Measurements from ENCODE around the gene TP63. TPM values are rescaled to one million over a fixed set of nuclear protein-coding genes. Genes with fewer than 3 reads are reported as not detected.

The TP63 gene
- total RNA-seq, 4 donors from 2014 or later, result 302 to 485 (median 319) TPM

DNA sequence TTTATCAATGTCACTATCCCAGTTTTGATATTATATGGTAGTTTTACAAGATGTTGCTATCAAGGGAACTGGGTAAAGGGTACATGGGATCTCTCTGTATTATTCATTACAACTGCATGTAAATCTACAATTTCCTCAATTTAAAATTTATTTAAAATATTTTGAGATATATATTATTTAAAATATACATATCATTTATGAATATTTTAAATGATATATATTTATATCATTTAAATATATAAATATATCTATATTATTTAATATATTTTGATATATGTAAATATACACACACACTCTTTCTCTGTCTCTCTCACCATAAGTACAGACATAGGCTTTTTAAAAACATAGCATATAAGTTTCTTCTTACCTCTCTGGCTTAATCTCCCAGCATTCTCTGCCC, 104.7 kb downstream of the TP63 start:
- no peak for DNase-seq (ENCODE audit: low spot score in 2 of 2)
- no peaks in the 10 kb centered on the region for H3K4me1 ChIP-seq
- H3K36me3 ChIP-seq, result no peaks in the 10 kb centered on the region
- TF ChIP-seq POLR2AphosphoS5 (IDR thresholded peaks at IDR 0.05) (no peak), POLR2A (IDR thresholded peaks at IDR 0.05) (no peak), EP300 (IDR thresholded peaks at IDR 0.05) (no peak)
- TF ChIP-seq, protein P1, sequence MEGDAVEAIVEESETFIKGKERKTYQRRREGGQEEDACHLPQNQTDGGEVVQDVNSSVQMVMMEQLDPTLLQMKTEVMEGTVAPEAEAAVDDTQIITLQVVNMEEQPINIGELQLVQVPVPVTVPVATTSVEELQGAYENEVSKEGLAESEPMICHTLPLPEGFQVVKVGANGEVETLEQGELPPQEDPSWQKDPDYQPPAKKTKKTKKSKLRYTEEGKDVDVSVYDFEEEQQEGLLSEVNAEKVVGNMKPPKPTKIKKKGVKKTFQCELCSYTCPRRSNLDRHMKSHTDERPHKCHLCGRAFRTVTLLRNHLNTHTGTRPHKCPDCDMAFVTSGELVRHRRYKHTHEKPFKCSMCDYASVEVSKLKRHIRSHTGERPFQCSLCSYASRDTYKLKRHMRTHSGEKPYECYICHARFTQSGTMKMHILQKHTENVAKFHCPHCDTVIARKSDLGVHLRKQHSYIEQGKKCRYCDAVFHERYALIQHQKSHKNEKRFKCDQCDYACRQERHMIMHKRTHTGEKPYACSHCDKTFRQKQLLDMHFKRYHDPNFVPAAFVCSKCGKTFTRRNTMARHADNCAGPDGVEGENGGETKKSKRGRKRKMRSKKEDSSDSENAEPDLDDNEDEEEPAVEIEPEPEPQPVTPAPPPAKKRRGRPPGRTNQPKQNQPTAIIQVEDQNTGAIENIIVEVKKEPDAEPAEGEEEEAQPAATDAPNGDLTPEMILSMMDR (IDR thresholded peaks at IDR 0.05), result no peak
- H3K4me3 ChIP-seq, result no peak overlapping the region
- H3K9me3 ChIP-seq, result no peaks in the 10 kb centered on the region
- H3K27me3 ChIP-seq, result no peaks in the 10 kb centered on the region
- H3K27ac ChIP-seq, result no peak overlapping the region

DNA sequence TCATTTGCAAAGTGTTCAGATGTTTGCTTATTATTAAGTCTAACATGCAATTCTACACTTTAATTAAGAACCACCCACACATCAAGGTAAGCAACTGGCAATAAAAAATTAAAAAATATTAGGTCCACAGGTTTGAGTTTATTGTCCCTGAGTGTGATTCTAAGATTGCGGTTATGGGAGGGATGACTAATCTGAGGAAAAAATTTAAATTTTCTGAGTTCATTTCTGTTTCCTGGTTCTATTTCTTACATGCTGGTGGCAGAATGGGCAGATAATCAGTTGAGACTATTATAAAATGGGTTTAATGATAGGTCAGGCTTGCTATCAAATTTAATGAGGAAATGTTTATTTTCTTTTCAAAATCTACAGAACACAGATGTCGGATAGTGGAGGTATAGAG, 105.9 kb downstream of the TP63 start:
- whole genome bisulfite sequencing, result 89% methylated on average over 2 of the region's 2 CpGs
- no peak for DNase-seq (ENCODE audit: low spot score in 2 of 2)
- TF ChIP-seq EP300 (IDR thresholded peaks at IDR 0.05), result no peak
- no peak for TF ChIP-seq POLR2A (IDR thresholded peaks at IDR 0.05)
- TF ChIP-seq, protein P1 (IDR thresholded peaks at IDR 0.05), result no peak
- TF ChIP-seq POLR2AphosphoS5 (IDR thresholded peaks at IDR 0.05), result no peak
- no peaks in the 10 kb centered on the region for H3K9me3 ChIP-seq
- no peak overlapping the region for H3K4me3 ChIP-seq
- no peak overlapping the region for H3K27ac ChIP-seq
- H3K4me1 ChIP-seq, result no peaks in the 10 kb centered on the region
- H3K36me3 ChIP-seq, result no peaks in the 10 kb centered on the region
- H3K27me3 ChIP-seq, result no peaks in the 10 kb centered on the region

DNA sequence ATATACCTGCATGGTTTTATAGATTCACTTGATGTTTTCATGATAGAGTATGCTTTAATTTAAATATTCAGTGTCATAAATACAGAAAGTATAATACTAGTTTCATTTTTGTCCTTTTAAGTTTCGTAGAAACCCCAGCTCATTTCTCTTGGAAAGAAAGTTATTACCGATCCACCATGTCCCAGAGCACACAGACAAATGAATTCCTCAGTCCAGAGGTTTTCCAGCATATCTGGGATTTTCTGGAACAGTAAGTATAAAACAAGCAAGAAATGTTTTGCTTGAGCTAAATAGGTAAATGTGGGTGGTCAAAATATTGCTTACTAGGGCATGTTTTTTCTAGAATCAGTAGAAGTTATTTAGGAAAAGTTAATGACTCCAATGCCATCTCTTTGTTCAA, 106.4 kb downstream of the TP63 start:
- WGBS, result 85% methylated on average over 2 of the region's 2 CpGs
- Histone ChIP-seq H3K9me3 (no peaks in the 10 kb centered on the region), H3K4me3 (no peak overlapping the region), H3K27ac (no peak overlapping the region), H3K27me3 (no peaks in the 10 kb centered on the region), H3K4me1 (no peaks in the 10 kb centered on the region), H3K36me3 (no peaks in the 10 kb centered on the region)
- DNase-seq (ENCODE audit: low spot score in 2 of 2), result no peak
- no peak for TF ChIP-seq EP300 (IDR thresholded peaks at IDR 0.05)
- no peak for TF ChIP-seq POLR2A (IDR thresholded peaks at IDR 0.05)
- TF ChIP-seq POLR2AphosphoS5 (IDR thresholded peaks at IDR 0.05), result no peak
- TF ChIP-seq, protein P1 (IDR thresholded peaks at IDR 0.05), result no peak

DNA sequence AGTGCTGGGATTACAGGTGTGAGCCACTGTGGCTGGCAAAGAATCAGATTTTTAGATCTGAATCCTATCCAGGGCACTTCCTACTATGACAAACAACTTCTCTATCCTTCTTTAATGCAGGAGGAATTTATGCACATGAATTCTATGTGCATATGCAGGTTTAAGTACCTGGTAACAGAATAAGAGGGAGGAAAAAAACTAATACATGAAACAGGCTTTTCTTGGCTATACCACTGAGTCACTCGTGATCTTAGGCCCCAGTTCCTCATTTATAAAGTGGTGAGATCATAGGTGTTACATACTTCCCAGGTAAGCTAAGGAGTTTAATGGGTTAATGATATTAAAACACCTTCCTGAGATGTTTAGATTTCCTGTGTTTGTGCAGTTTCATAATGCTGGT, 108.2 kb downstream of the TP63 start:
- no peak overlapping the region for H3K4me3 ChIP-seq
- no peaks in the 10 kb centered on the region for H3K9me3 ChIP-seq
- no peak for DNase-seq (ENCODE audit: low spot score in 2 of 2)
- H3K27me3 ChIP-seq, result no peaks in the 10 kb centered on the region
- no peaks in the 10 kb centered on the region for H3K36me3 ChIP-seq
- WGBS, result 77% methylated on average over 1 of the region's 1 CpG
- no peaks in the 10 kb centered on the region for H3K4me1 ChIP-seq
- TF ChIP-seq EP300 (IDR thresholded peaks at IDR 0.05) (no peak), POLR2AphosphoS5 (IDR thresholded peaks at IDR 0.05) (no peak), POLR2A (IDR thresholded peaks at IDR 0.05) (no peak)
- TF ChIP-seq, protein P1 (IDR thresholded peaks at IDR 0.05), result no peak
- no peak overlapping the region for H3K27ac ChIP-seq

DNA sequence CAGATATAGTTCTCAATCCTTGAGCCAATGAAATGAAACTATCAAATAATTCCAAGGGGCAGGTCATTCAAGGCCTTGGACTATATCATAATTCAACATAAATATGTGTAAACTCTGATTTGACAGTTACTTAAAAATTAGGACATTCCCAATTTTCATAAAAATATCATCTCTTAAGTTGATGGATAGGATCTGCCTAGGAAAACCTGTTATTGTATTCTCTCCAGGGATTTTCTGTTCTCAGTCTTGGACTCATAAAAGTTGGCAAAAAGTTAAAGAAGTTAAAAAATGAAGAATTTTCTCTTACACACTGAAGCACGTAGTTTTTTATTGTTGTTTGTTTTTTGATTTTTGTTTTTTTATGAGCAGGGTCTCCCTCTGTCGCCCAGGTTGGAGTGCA, 109.0 kb downstream of the TP63 start:
- Histone ChIP-seq H3K4me3 (no peak overlapping the region), H3K9me3 (no peaks in the 10 kb centered on the region), H3K27me3 (no peaks in the 10 kb centered on the region), H3K36me3 (no peaks in the 10 kb centered on the region), H3K27ac (no peak overlapping the region), H3K4me1 (no peaks in the 10 kb centered on the region)
- TF ChIP-seq, protein P1 (IDR thresholded peaks at IDR 0.05), result no peak
- TF ChIP-seq POLR2A (IDR thresholded peaks at IDR 0.05), result no peak
- TF ChIP-seq EP300 (IDR thresholded peaks at IDR 0.05), result no peak
- TF ChIP-seq POLR2AphosphoS5 (IDR thresholded peaks at IDR 0.05), result no peak
- no peak for DNase-seq (ENCODE audit: low spot score in 2 of 2)
- 82% methylated on average over 2 of the region's 2 CpGs for WGBS
